SK-N-SH (cell line): ENCODE measurements around the gene ATXN7. TPM values are rescaled to one million over a fixed set of nuclear protein-coding genes. Genes with fewer than 3 reads are reported as not detected.

Experiments used
- CTCF ChIA-PET: fragments of 300-600, 350-600 bp; formaldehyde crosslinking; extraction: SDS; loops from one replicate; lab custom pipeline; 2021; lab: Yijun Ruan, JAX
- POLR2A ChIA-PET: fragments of 350-600 bp; sonication (Branson Sonifier 250); formaldehyde crosslinking; extraction: SDS; loops from one replicate; lab custom pipeline; 2020; ENCODE audit warnings: antibody characterized with exemption, inconsistent platforms; lab: Yijun Ruan, JAX
- DNase-seq: peaks from one replicate; pipeline ENCODE4 v3.0.0; 2012
- H2AFZ ChIP-seq: fragments of 200-600 bp; sonication (generic); 2 replicates; pipeline ENCODE4 v1.8.1; 2016; ENCODE audit warnings: antibody characterized with exemption, mild to moderate bottlenecking, low read depth
- H3F3A ChIP-seq: fragments of 200-600 bp; sonication (generic); replicated peaks from 2 replicates; pipeline ENCODE3; 2016; ENCODE audit warnings: antibody characterized with exemption, mild to moderate bottlenecking; ENCODE audit not compliant: insufficient read depth
- H3K27ac ChIP-seq, 2 experiments: fragments of 200-500 bp in 1 of 2; fragments of 200-600 bp in 1 of 2; sonication (Bioruptor generic) in 1 of 2; sonication (generic), shearing (Covaris generic) in 1 of 2; 2 replicates each; pipeline versions ENCODE4 v1.5.1 to v1.6.1; 2014 to 2016; ENCODE audit warnings: low read depth in 2 of 2, inconsistent platforms in 1 of 2, low read length in 1 of 2, mild to moderate bottlenecking in 1 of 2, mixed read lengths in 1 of 2
- H3K27me3 ChIP-seq: fragments of 200-600 bp; sonication (generic), shearing (Covaris generic); 2 replicates; pipeline ENCODE4 v1.6.1; 2016; ENCODE audit warnings: mixed run types; ENCODE audit not compliant: insufficient read depth
- H3K36me3 ChIP-seq, 2 experiments: fragments of 200-500 bp in 1 of 2; fragments of 200-600 bp in 1 of 2; sonication (Bioruptor generic) in 1 of 2; sonication (generic) in 1 of 2; replicated peaks in 1 of 2; 2 replicates each; pipeline versions ENCODE3 to v1.5.1; 2014 to 2016; ENCODE audit warnings: low read length in 1 of 2, mild to moderate bottlenecking in 1 of 2; ENCODE audit not compliant: insufficient read depth in 2 of 2, control insufficient read depth in 1 of 2
- H3K4me1 ChIP-seq, 2 experiments: fragments of 200-500 bp in 1 of 2; fragments of 200-600 bp in 1 of 2; sonication (Bioruptor generic) in 1 of 2; sonication (generic), shearing (Covaris generic) in 1 of 2; 2 replicates each; pipeline versions ENCODE4 v1.5.1 to v1.6.1; 2014 to 2016; ENCODE audit warnings: low read depth in 1 of 2, low read length in 1 of 2, mixed run types in 1 of 2; ENCODE audit not compliant: insufficient read depth in 2 of 2, control insufficient read depth in 1 of 2
- H3K4me2 ChIP-seq: fragments of 200-600 bp; sonication (generic), shearing (Covaris generic); 2 replicates; pipeline ENCODE4 v1.6.1; 2017; ENCODE audit warnings: mixed run types
- H3K4me3 ChIP-seq, 2 experiments: fragments of 200-500 bp in 1 of 2; fragments of 200-600 bp in 1 of 2; sonication (Bioruptor generic) in 1 of 2; sonication (generic), shearing (Covaris generic) in 1 of 2; 2 replicates each; pipeline versions ENCODE4 v1.5.1 to v1.8.1; 2014 to 2016; ENCODE audit warnings: low read depth in 2 of 2, inconsistent platforms in 1 of 2, low read length in 1 of 2, mild to moderate bottlenecking in 1 of 2, mixed read lengths in 1 of 2, moderate library complexity in 1 of 2
- H3K79me2 ChIP-seq: fragments of 200-600 bp; sonication (generic); 2 replicates; pipeline ENCODE4 v1.8.1; 2017; ENCODE audit warnings: mild to moderate bottlenecking; ENCODE audit not compliant: insufficient read depth
- H3K9ac ChIP-seq: fragments of 200-600 bp; sonication (generic); 2 replicates; pipeline ENCODE4 v1.6.1; 2017; ENCODE audit warnings: mixed run types
- H3K9me2 ChIP-seq: fragments of 200-600 bp; sonication (generic); 2 replicates; pipeline ENCODE4 v1.6.1; 2017; ENCODE audit warnings: mixed run types
- H3K9me3 ChIP-seq: fragments of 200-600 bp; sonication (generic); 2 replicates; pipeline ENCODE4 v1.6.1; 2017; ENCODE audit warnings: mixed run types, mild to moderate bottlenecking, moderate library complexity
- H4K20me1 ChIP-seq: fragments of 200-600 bp; sonication (generic); 2 replicates; pipeline ENCODE4 v1.6.1; 2017; ENCODE audit warnings: mild to moderate bottlenecking, mixed run types; ENCODE audit not compliant: insufficient read depth
- CHD2 ChIP-seq: fragments of 150-350 bp; IDR thresholded peaks from 2 replicates; pipeline ENCODE4 v1.6.1; 2018; ENCODE audit warnings: low read length; ENCODE audit not compliant: partially characterized antibody
- ELF1 ChIP-seq: IDR thresholded peaks from 2 replicates; pipeline ENCODE4 v1.4.0; 2012
- EP300 ChIP-seq, 2 experiments: IDR thresholded peaks; 2 replicates each; pipeline versions ENCODE4 v1.4.0 to v1.6.1; 2012; ENCODE audit warnings: borderline replicate concordance in 1 of 2, low read depth in 1 of 2, low read length in 1 of 2
- EZH2phosphoT487 ChIP-seq: fragments of 200-600 bp; sonication (generic); IDR thresholded peaks from 2 replicates; pipeline ENCODE4 v1.6.1; 2017; ENCODE audit warnings: low read depth, mixed run types, mild to moderate bottlenecking, antibody characterized with exemption, moderate library complexity, borderline replicate concordance
- FOXM1 ChIP-seq: IDR thresholded peaks from 2 replicates; pipeline ENCODE4 v1.4.0; 2012; ENCODE audit warnings: low read depth, mild to moderate bottlenecking
- GATA2 ChIP-seq: sonication (generic); formaldehyde crosslinking; IDR thresholded peaks from 2 replicates; pipeline ENCODE4 v1.5.0; 2020; ENCODE audit warnings: mild to moderate bottlenecking, missing genetic modification reagents
- JUND ChIP-seq: IDR thresholded peaks from 2 replicates; pipeline ENCODE4 v1.4.0; 2012
- MAX ChIP-seq: IDR thresholded peaks from 2 replicates; pipeline ENCODE4 v1.4.0; 2012; ENCODE audit warnings: low read depth
- MEF2A ChIP-seq: IDR thresholded peaks from 2 replicates; pipeline ENCODE4 v1.4.0; 2012; ENCODE audit warnings: low read depth, borderline replicate concordance
- POLR2AphosphoS5 ChIP-seq: IDR thresholded peaks from 2 replicates; pipeline ENCODE4 v1.6.1; 2012; ENCODE audit warnings: low read depth, low read length
- RCOR1 ChIP-seq: fragments of 150-350 bp; IDR thresholded peaks from 2 replicates; pipeline ENCODE4 v1.6.1; 2017; ENCODE audit warnings: antibody characterized with exemption, low read length
- RFX5 ChIP-seq: IDR thresholded peaks from 2 replicates; pipeline ENCODE4 v1.6.1; 2012; ENCODE audit warnings: mild to moderate bottlenecking, improper control_type of control experiment, low read length
- SIN3A ChIP-seq: IDR thresholded peaks from 2 replicates; pipeline ENCODE4 v1.6.1; 2012; ENCODE audit warnings: low read depth, mild to moderate bottlenecking, low read length, moderate library complexity, borderline replicate concordance
- SMC3 ChIP-seq: IDR thresholded peaks from 2 replicates; pipeline ENCODE4 v1.6.1; 2012; ENCODE audit warnings: low read depth, low read length, improper control_type of control experiment
- TAF1 ChIP-seq: IDR thresholded peaks from 2 replicates; pipeline ENCODE4 v1.6.1; 2012; ENCODE audit warnings: low read depth, mild to moderate bottlenecking, low read length, moderate library complexity, borderline replicate concordance
- TEAD4 ChIP-seq: IDR thresholded peaks from 2 replicates; pipeline ENCODE4 v1.4.0; 2012; ENCODE audit warnings: mild to moderate bottlenecking, borderline replicate concordance; ENCODE audit not compliant: insufficient read depth
- YY1 ChIP-seq: IDR thresholded peaks from 2 replicates; pipeline ENCODE4 v1.4.0; 2012; ENCODE audit warnings: low read depth, mild to moderate bottlenecking
- ZBTB33 ChIP-seq: IDR thresholded peaks from 2 replicates; pipeline ENCODE4 v1.4.0; 2012; ENCODE audit warnings: low read depth, borderline replicate concordance
- WGBS: methylation state at CpG from one replicate; pipeline ENCODE4 v1.1.6; 2017; ENCODE audit warnings: low lambda C conversion rate; 5-methylcytosine and 5-hydroxymethylcytosine counted together
- polyA plus RNA-seq, 3 experiments: library from polyadenylated mRNA; depleted of rRNA; stranded (reverse); fragments of >200 nt; gene quantifications; 2 replicates each; pipeline ENCODE4 v1.2.3, GENCODE V29; 2012
- TF ChIP-seq, protein P1 (sequence below): IDR thresholded peaks from 2 replicates; pipeline ENCODE4 v1.6.1; 2012; ENCODE audit warnings: mild to moderate bottlenecking, low read depth, low read length, moderate library complexity
- TF ChIP-seq, protein P2 (sequence below): fragments of 150-350 bp; IDR thresholded peaks from 2 replicates; pipeline ENCODE4 v1.6.1; 2017; ENCODE audit warnings: antibody characterized with exemption, low read length, low read depth, borderline replicate concordance

Gene ATXN7
- polyA plus RNA-seq, 1 of the 3 experiments (the other 2 are of a cell fraction), result 6.2 TPM

GRCh38 chr3:63931290-63931689 lies 67.6 kb downstream of the ATXN7 start:
- POLR2A ChIA-PET, result no interaction called here

More at GRCh38 chr3:63931290-63931689, 67.6 kb downstream of the ATXN7 start:
- H3K9me2 ChIP-seq, result no peaks in the 10 kb centered on the region
- no peak overlapping the region for H3K9ac ChIP-seq
- peaks cover 6 to 14% of the 10 kb centered on the region in 2 experiments for H3K36me3 ChIP-seq
- no peak overlapping the region for H3K4me3 ChIP-seq
- H3K27ac ChIP-seq, result no peak overlapping the region
- 84% methylated on average over 3 of the region's 3 CpGs for WGBS
- no peaks in the 10 kb centered on the region; a peak in 1 of 4 replicates for H3K4me1 ChIP-seq
- peak; percentile 10 for DNase-seq
- H3F3A ChIP-seq, result no peaks in the 10 kb centered on the region
- H2AFZ ChIP-seq, result no peak overlapping the region
- no peaks in the 10 kb centered on the region for H3K9me3 ChIP-seq
- CTCF ChIA-PET, result interaction anchor here (0.9 kb wide), 1 partner anchor 11 kb away, joined by 3 read pairs; no protein-coding TSS in a partner anchor
- no peak for TF ChIP-seq EP300 (IDR thresholded peaks at IDR 0.05; ENCODE audit: borderline replicate concordance in 1 of 2, low read depth in 1 of 2, low read length in 1 of 2)
- TF ChIP-seq FOXM1, result no peak
- no peak for TF ChIP-seq RFX5
- no peak for TF ChIP-seq GATA2 (CRISPR knock-in tag)
- no peak for TF ChIP-seq YY1
- no peak for TF ChIP-seq MAX
- TF ChIP-seq CHD2, result no peak
- TF ChIP-seq EZH2phosphoT487, result no peak
- no peak for TF ChIP-seq ZBTB33
- TF ChIP-seq, protein P1, sequence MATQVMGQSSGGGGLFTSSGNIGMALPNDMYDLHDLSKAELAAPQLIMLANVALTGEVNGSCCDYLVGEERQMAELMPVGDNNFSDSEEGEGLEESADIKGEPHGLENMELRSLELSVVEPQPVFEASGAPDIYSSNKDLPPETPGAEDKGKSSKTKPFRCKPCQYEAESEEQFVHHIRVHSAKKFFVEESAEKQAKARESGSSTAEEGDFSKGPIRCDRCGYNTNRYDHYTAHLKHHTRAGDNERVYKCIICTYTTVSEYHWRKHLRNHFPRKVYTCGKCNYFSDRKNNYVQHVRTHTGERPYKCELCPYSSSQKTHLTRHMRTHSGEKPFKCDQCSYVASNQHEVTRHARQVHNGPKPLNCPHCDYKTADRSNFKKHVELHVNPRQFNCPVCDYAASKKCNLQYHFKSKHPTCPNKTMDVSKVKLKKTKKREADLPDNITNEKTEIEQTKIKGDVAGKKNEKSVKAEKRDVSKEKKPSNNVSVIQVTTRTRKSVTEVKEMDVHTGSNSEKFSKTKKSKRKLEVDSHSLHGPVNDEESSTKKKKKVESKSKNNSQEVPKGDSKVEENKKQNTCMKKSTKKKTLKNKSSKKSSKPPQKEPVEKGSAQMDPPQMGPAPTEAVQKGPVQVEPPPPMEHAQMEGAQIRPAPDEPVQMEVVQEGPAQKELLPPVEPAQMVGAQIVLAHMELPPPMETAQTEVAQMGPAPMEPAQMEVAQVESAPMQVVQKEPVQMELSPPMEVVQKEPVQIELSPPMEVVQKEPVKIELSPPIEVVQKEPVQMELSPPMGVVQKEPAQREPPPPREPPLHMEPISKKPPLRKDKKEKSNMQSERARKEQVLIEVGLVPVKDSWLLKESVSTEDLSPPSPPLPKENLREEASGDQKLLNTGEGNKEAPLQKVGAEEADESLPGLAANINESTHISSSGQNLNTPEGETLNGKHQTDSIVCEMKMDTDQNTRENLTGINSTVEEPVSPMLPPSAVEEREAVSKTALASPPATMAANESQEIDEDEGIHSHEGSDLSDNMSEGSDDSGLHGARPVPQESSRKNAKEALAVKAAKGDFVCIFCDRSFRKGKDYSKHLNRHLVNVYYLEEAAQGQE, result no peak
- no peak for TF ChIP-seq SMC3
- no peak for TF ChIP-seq POLR2AphosphoS5
- no peak for TF ChIP-seq TEAD4
- no peak for TF ChIP-seq MEF2A
- no peak for TF ChIP-seq JUND
- no peak for TF ChIP-seq ELF1
- TF ChIP-seq RCOR1, result no peak
- TF ChIP-seq SIN3A, result no peak
- TF ChIP-seq, protein P2, sequence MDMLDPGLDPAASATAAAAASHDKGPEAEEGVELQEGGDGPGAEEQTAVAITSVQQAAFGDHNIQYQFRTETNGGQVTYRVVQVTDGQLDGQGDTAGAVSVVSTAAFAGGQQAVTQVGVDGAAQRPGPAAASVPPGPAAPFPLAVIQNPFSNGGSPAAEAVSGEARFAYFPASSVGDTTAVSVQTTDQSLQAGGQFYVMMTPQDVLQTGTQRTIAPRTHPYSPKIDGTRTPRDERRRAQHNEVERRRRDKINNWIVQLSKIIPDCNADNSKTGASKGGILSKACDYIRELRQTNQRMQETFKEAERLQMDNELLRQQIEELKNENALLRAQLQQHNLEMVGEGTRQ, result no peak
- no peak for TF ChIP-seq TAF1
- H3K4me2 ChIP-seq, result no peak overlapping the region
- H3K79me2 ChIP-seq, result peaks cover 81% of the 10 kb centered on the region
- no peaks in the 10 kb centered on the region for H3K27me3 ChIP-seq
- H4K20me1 ChIP-seq, result peaks cover 45% of the 10 kb centered on the region
